GM11168 (cell line): ENCODE measurements around the gene CDH4.

Source experiments
- in situ Hi-C: fragments of 300-500 bp; cut with MboI; formaldehyde crosslinking; loops from one replicate; pipeline ENCODE4 v1.12.0; 2022; ENCODE audit warnings: low sequenced_read_pairs; ENCODE audit not compliant: unreplicated experiment

The CDH4 gene

DNA sequence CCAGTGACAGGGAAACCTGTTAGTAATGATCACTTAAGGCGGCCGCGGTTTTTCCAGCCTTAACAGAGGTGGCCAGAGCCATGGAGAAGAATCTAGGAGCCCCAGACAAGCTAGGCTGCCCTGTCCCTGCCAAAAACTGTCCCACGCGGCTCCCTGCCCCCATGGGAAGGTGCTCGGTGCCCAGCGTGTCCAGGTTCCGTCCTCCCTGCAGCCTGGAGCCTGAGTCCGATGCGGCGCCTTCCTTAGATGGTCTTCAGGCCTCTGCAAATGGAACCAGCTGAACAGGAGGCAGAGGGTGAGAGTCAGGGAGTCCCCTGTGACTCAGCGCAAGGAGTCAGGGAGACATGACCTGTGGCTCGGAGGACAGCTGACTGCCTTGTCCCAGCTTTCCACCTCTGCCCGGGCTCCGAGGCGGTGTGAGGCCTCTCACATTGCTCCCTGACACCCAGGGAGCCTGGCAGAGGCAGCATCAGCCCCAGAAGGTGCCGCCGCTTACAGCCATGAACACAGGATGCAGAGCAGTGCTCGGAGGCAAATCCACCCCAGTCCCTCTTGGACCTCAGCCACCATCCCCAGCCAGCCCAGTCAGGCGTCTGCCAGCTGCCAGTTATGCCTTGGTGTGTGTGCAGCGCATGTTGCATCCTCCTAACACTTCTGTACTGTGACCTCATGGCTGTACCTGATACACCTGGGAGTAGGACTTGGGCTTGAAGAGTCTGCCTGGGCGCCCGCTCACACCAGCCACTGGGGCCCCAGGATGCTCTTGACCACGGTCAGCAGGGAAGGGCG, 377.7 kb downstream of the CDH4 start:
- in situ Hi-C loops = no loop called here

DNA sequence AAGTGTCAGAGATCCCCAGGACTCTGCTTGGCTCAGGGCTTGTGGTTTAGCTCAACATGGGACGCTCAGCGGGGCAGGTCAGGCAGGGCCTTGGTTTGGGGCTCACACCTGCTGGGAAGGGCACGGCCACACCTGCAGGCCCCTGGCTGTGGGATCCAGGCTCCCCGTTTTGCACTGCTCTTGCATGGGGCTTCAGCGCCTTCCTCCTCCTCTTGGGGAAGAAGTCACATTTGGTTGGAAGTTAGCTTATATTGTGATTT, 378.3 kb downstream of the CDH4 start:
- in situ Hi-C loops = no loop called here

DNA sequence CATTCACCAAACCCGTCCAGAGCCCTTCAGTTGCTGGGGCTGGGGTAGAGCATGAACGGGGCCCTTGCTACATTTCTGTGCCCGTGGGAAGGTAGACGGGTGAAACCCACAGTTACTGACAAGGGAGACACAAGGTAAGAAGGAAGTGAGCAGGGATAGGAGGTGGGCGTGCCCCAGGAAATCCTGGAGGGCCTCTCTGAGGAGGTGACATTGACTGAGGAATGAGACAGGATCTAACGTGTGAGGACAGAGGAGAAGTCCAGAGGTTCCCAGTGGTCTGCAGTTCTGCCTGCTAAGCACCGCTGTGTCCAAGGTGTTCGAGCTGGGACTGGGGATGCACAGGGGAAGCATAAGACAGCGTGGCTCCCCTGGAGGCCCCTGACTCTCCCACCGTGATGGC, 378.8 kb downstream of the CDH4 start:
- in situ Hi-C loops = no loop called here

DNA sequence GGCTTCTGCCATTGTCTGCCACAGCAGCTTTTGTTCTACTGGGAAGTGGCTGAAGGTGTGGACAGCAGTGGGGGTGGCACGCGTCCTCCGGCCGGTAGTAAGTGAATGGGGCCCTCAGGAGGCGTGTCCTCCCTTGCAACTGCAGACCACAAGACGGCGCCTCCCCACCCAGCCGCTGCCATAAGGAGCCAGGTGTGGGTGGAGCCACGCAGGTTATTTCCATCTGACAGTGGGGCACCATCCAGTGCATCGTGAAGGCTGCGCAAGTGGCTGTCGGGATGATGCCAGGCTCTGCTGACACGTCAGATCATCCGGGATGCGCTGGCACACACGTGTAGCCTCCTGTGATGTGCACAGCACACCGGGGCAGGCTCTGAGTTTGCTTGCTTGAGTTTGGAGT, 379.7 kb downstream of the CDH4 start:
- in situ Hi-C loops = no loop called here

DNA sequence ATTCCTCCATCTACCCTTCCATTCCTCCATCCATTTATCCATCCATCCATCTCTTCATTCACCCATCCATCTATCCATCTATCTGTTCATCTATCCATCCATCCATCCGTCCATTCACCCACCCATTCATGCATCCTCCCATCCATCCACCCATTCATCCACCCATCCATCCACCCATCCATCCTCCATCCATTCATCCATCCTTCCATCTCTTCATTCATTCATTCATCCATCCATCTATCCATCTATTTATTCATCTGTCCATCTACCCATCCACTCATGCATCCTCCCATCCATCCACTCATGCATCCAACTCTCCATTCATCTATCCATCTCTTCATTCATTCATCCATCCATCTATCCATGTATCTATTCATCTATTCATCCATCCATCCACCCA, 380.9 kb downstream of the CDH4 start:
- in situ Hi-C loops = no loop called here

DNA sequence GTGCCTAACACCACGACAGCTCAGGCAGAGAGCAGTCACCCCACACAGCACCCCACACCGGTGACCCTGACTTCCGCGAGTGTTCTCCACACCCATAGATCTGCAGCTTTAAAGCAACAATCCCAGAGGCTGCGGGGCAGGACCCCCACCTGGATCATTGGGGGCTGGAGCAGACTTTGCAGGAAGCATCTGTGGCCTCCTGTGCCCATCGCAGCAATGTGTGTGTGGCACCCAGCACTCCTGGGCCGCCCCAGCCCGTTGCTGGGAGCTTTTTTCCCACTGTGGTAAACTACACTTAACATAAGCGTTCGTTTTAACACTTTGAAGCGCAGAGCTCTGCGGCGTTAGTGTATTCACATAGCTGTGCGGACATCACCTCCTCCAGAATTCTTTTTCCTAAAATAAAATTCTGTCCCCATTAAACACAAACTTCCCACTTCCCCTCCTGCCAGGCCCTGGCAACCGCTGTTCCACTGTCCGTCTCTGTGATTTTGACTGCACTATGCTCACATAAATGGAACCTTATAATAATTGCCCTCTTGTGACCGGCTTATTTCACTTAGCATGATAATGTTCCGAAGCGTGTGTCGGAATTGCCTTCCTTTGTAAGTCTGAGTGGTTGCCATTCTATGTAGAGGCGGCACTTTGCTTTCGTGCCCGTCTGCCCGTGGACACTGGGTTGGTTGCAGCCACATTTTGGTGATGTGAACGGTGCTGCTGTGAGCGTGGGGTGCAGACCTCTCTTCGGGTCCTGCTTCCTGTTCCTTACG, 382.5 kb downstream of the CDH4 start:
- in situ Hi-C loops = no loop called here

DNA sequence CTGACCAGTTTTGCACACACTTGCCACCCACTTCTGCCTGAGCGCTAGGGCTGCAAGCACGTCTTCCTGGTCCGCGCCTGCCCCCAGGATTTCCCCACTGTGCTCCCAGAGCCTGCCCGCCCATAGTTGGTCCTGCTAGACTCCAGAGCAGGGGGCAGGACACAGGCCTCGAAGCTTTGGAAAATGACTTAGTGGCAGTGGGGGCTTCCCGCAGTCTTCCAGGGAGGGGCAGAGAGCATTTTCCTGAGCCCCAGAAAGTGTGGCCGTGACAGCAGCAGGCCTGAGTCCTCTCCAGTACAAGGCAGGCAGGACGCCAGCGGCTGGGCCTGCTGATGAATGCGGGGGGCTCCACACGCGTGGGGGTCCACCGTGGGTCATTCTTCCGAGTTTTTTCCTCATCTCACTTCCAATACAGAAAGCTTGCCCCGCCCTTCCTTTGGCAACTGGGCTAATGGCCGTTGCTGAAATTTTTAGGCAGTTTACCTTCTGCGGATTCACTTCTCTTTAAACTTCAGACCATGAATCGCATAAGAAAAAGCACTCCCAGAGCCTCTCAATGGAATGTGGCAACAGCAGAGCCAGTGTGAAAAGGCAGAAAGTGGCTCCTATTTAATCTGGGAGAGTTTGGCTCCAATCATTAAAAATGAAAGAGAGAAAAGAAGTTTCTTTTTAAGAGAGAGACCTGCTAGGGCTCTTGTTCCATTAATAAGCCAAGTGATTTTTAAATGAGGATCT, 383.8 kb downstream of the CDH4 start:
- in situ Hi-C loops = no loop called here

DNA sequence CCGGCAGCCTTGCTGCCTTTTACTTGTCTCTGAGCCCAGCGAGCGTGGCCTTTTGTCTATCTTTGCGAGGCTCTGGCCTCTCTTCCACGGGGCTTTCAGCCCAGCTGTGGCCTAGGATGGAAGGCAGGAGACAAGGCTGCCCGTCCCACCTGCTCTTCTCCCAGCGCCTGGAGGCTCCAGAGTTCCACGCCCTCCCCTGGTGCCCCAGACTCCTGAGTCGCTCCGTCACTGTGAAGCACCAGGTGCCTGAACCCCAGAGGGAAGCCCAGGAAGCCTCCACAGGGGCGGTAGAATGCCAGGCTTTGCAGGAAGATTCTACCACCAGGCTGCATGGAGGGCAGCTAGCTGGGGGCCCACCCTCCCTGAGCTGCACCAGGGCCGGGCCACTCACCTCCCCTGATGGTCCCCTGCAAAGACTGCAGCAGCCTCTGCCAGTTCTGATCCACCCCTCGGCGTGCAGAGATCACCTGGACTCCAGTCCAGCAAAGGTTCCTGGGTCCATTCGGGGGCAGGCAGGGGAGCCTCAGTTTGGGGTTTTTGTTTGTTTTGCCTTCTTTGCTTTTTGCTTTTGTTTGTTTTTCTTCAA, 384.6 kb downstream of the CDH4 start:
- in situ Hi-C loops = no loop called here

DNA sequence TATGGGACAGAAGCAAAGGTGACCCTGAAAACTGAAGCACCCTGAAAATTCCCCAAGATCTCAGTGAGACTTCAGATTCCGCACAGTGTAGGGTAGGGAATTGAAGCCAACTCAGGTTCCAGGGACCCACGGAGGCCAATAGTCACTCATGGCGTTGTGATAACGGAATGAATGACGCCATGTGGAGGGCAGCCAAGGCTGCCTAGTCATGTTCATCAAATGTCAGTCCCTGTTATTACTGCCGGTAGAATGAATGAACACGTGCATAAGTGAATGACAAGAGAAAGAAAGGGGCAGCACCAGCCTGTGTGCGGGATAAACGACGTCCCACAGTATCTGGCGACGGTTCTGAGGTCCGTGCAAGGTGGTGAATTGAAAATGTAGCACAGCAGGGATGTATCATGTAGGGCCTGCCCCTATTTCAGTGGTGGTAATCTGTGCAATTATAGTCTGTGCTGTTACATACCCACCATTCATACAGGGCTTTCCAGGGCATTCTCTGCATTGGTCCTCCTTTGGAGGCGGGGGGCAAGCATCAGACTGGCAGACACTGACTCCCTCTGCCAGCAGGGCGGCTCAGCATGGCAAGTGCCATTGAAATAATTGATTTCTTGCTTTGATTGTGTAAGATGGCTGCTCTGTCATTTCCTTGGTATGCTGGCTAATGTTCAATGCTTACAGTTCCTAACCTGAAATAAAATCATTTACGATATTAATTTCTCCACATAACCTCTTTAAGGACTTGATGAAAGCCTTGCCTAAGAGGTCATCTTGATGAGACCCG, 386.9 kb downstream of the CDH4 start:
- in situ Hi-C loops = no loop called here

DNA sequence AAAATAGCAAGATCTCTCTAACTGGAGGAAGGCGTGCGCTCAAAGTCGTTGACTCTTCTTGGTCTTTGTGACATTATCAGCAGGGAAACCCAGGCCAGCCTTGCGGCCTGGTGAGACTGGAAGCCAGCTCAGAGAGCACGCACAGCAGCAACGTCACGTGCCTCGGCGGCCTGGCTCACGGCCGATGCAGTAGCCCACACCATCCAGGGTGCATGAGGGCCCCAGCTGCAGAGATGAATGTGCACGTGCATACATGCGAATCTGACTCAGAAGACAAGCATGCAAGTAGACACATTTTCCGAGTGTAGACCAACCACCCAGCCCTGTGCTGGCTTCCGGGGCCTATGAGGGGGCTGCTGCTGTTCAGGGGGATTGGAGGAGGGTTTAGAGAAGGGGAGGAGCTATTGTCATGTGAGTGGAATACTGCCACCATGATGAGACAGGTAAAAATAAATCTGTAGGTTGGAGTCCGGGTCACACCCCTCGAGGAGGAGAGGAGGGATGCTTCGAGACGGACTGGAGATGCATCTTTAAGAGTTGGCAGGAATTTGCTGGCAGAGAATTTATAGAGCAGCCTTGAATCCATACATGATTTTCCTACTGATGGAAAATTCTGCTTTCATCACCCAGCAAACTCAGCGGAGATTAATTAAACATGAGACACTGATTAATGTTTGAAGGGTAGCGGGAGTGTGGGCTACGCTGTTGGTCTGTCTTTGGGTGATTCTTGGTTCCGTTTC, 388.2 kb downstream of the CDH4 start:
- in situ Hi-C loops = no loop called here

DNA sequence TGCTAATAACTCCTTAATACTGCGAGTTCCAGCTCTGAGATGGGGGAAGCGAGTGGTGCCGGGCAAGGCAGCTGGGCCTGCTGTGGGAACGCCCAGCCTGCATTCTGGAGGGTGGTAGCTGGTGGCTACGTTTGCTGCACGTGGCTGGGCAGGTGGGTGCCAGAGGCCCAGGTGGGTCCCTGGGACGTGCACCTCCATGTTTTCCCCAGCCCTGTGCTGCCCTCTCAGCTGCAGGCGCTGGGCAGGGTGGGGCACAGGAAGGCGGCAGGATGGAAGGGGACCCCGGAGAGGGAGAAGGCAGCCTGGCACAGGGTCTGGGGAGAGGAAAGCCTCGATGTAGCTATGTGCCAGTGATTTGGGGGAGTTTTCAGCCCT, 388.8 kb downstream of the CDH4 start:
- in situ Hi-C loops = no loop called here

DNA sequence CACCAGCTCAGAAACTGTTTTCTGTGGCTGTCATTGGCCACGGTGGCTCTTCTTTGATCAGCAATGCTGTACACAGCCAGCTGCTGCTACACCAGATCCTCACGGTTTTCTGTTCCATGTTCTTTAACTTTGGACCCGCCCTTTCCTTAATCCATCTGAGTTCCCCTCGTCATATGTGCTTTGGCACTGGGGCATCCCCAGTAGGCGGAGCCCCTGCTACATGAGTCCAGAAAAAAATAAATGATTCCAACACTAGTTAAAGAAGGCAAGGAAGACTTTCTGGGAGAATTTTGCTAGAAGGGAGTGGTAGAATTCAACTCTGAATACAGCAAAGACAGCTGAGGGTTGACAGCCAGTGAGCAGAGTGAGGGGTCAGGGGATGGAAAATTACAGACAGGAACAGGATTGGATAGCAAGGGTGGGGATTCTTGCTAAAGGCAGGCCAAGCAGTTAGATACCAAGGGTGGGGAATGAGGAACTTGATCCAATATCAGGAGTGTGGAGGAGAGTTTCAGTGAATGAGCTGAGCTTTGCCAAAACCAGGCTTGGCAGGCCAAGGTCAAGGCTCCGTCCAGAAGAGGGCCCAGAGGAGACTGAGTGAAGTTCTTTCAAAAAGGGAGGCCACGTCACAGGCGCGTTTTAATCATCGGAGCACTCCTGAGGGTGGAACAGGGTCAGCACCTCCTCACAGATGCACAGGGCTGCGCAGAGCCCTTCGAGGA, 391.8 kb downstream of the CDH4 start:
- in situ Hi-C loops = no loop called here

DNA sequence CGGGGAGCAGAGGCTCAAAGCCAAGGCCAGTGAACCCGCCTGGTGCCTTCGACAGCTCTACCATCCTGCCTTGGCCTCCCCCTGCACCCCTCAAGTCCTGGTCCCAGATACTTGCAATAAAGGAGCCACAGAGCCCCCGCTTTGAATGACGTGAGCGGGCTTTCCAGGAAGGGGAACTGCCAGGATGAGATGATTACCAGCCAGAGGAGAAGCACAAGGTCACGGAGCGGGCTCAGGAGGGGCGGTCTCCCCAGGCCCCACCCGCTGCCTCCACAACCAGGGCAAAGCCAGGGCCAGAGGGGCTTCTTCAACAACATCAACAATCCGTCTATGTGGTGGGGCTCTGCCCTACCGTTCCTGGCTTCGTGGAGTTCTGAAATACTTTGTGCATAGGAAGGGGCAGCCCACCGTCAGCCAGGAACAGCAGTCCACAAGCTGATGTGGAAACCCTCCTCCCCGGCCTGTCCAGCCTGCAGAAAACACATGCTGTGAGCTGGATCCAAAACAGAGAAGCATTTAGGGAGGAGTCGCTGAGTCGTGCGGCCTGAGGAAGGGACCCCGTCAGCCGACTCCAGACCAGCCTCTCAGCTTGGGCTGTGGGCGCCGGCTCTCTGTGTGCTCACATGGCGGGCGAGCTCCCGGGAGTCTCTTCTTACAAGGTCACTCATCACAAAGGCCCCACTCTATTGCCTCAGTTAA, 392.5 kb downstream of the CDH4 start:
- in situ Hi-C loops = no loop called here

DNA sequence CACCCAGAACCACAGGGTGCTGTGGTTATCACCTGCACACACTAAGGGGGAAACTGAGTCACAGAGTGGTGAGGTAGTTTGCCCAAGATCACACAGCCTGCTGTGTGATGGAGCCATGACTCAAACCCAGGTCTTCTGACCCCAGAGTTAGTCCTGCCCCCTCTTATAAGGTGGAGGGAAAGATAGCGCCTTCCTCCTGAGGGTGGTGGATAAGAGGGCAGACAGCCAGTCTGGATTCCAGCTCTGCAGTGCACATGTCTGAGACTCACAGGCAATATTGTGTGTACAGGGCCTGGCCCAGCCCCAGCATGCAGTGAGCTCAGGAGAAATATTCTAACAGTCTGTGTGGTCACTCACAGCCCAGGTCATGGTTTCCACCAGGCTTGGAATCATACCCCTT, 393.7 kb downstream of the CDH4 start:
- in situ Hi-C loops = no loop called here

DNA sequence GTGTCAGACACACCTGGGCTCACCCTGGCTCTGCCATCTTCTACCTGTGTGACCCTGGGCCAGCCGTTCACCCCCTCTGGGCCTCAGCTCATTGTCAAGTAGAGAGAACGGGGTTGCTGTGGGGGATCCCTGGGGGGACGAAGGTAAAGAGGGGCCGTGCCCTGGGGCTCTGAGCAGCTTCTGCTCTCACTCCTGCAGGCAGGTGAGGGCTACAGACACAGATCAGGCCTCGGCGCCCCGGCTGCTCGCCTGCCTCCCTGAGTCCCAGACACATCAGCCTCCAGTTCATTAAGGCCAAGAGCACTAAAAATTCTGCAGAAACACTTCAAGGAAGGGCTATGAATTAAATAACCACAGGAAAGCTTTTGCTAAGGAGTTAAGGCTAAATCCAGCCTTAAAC, 394.4 kb downstream of the CDH4 start:
- in situ Hi-C loops = no loop called here

DNA sequence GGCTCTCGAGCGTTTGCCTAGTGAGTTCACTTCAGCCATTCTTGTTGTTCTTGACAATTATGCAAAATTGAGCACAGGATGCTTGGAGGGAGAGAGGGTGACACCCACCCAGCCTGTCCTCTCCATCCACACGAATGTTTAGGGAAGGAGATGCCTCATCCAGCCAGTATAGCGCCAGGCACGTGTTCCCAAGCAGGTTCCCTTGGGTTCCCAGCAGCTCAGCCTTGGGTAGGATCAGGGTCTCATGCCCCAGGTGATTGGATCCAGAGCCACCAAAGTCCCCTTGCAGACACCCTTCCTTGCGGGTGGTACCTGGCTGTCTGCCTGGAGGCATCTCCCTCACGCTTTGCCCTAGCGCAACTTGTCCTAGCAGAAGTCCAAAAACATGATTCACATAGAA, 394.9 kb downstream of the CDH4 start:
- in situ Hi-C loops = no loop called here

DNA sequence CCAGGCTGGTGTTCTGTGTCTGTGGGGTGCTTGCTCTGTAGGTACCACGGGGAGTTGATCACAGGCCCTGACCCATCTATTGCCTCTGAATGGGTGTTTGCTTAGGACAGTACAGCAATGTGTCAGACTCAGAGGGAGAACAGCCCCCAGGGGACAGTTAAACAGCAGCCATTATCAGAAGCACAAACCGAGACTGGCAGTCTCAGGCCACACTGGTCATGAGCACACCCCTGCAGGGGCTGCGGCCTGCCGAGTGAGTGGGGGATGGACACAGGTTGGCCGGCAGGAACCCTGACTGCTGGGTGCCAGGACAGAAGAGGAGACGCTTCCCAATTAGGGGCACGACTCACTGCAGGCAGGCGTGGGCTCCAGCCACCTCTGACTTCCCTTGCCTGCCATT, 395.6 kb downstream of the CDH4 start:
- in situ Hi-C loops = no loop called here

DNA sequence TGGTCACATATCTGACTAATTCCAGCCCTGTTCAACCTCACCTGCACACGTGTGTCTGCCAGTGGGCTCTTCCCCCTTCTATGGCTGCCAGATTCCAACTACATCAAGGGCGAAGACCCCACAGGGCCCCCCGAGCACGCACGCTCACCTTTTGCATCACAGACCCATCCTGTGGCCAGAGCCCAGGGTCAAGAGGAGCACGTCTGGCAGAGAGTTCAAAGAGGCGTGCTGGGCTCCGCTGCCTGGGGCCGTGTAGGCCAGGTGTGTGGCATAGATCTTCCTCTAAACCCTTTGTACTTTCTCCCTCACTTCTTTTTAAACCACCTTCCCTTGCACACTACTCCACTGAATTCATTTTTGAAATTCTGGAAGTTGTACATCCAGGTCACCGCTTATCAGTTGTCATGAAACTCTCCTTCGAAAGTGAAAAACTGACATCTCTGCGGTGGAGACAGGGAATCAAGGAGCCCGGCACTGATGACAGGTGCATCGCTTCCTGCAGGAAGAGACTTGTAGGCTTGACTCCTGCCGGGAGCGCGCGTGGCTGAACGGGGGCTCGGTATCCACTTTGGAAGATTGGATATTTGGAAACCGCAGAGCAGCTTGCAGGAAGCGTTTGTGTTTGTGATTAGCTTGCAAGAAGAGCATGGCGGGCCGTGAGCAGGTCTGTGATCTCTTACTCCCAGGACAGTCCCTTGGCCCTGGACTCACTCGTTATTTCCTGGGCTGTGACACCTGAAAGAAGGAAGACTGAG, 397.2 kb downstream of the CDH4 start:
- in situ Hi-C loops = no loop called here
